Muscle layer of colon (tissue), 2 donors: Measurements from ENCODE around the gene CCDC81.

Experiments used
- H3K27ac ChIP-seq: one replicate; pipeline ENCODE4 v1.7.0; 2013; ENCODE audit warnings: low read depth, mild to moderate bottlenecking, low read length, moderate library complexity
- H3K27me3 ChIP-seq, 2 donors: one replicate each; pipeline ENCODE4 v1.7.0; 2013; ENCODE audit warnings: low read length in 2 of 2, mild to moderate bottlenecking in 2 of 2; ENCODE audit not compliant: insufficient read depth in 2 of 2, control insufficient read depth in 1 of 2
- H3K36me3 ChIP-seq: one replicate; pipeline ENCODE4 v1.7.0; 2013; ENCODE audit warnings: mild to moderate bottlenecking, low read length; ENCODE audit not compliant: insufficient read depth
- H3K4me1 ChIP-seq: one replicate; pipeline ENCODE4 v1.7.0; 2013; ENCODE audit warnings: mild to moderate bottlenecking, low read length; ENCODE audit not compliant: insufficient read depth
- H3K4me3 ChIP-seq, 2 donors: one replicate each; pipeline ENCODE4 v1.7.0; 2013; ENCODE audit warnings: low read length in 2 of 2, low read depth in 1 of 2, mild to moderate bottlenecking in 1 of 2, moderate library complexity in 1 of 2
- H3K9ac ChIP-seq: one replicate; pipeline ENCODE4 v1.7.0; 2013; ENCODE audit warnings: low read length
- H3K9me3 ChIP-seq: one replicate; pipeline ENCODE4 v1.7.0; 2013; ENCODE audit warnings: mild to moderate bottlenecking, low read length
- donor health status: abdominal sarcoma.
- donor health status: Adenocarcinoma of cecum.

Gene CCDC81

GRCh38 chr11:86370171-86370570 is 4.5 kb upstream of the CCDC81 start:
- H3K9me3 ChIP-seq: no peaks in the 10 kb centered on the region
- no peaks in the 10 kb centered on the region for H3K36me3 ChIP-seq
- no peaks in the 10 kb centered on the region for H3K4me1 ChIP-seq
- no peak overlapping the region for H3K27ac ChIP-seq
- no peak overlapping the region for H3K9ac ChIP-seq
- H3K4me3 ChIP-seq: no peak overlapping the region
- H3K27me3 ChIP-seq: no peaks in the 10 kb centered on the region

- Histone ChIP-seq H3K27ac (no peak overlapping the region), H3K36me3 (no peaks in the 10 kb centered on the region), H3K9ac (no peak overlapping the region), H3K4me3 (no peak overlapping the region), H3K4me1 (no peaks in the 10 kb centered on the region), H3K27me3 (no peaks in the 10 kb centered on the region), H3K9me3 (no peaks in the 10 kb centered on the region)
Observed at GRCh38 chr11:86370922-86371594, 3.6 kb upstream of the CCDC81 start.

GRCh38 chr11:86372041-86372440 is 2.6 kb upstream of the CCDC81 start:
- no peaks in the 10 kb centered on the region for H3K36me3 ChIP-seq
- no peaks in the 10 kb centered on the region for H3K27me3 ChIP-seq
- H3K9me3 ChIP-seq: no peaks in the 10 kb centered on the region
- no peak overlapping the region for H3K27ac ChIP-seq
- no peak overlapping the region for H3K4me3 ChIP-seq
- H3K4me1 ChIP-seq: no peaks in the 10 kb centered on the region
- H3K9ac ChIP-seq: no peak overlapping the region

- H3K4me3 ChIP-seq: no peak overlapping the region
- no peak overlapping the region for H3K27ac ChIP-seq
- no peaks in the 10 kb centered on the region for H3K27me3 ChIP-seq
- no peaks in the 10 kb centered on the region for H3K9me3 ChIP-seq
- H3K9ac ChIP-seq: no peak overlapping the region
- no peaks in the 10 kb centered on the region for H3K36me3 ChIP-seq
- H3K4me1 ChIP-seq: no peaks in the 10 kb centered on the region
Observed at GRCh38 chr11:86372586-86372985, 2.1 kb upstream of the CCDC81 start.

GRCh38 chr11:86374069-86374468 is 618 bp upstream of the CCDC81 start:
- Histone ChIP-seq H3K9me3 (no peaks in the 10 kb centered on the region), H3K36me3 (no peaks in the 10 kb centered on the region), H3K27ac (no peak overlapping the region), H3K4me1 (no peaks in the 10 kb centered on the region), H3K27me3 (no peaks in the 10 kb centered on the region), H3K9ac (no peak overlapping the region), H3K4me3 (no peak overlapping the region)

GRCh38 chr11:86377972-86378371 is 3.3 kb downstream of the CCDC81 start:
- H3K27ac ChIP-seq: no peak overlapping the region
- no peaks in the 10 kb centered on the region for H3K36me3 ChIP-seq
- H3K4me1 ChIP-seq: no peaks in the 10 kb centered on the region
- H3K9ac ChIP-seq: no peak overlapping the region
- no peaks in the 10 kb centered on the region for H3K27me3 ChIP-seq
- no peaks in the 10 kb centered on the region for H3K9me3 ChIP-seq
- H3K4me3 ChIP-seq: no peak overlapping the region

- Histone ChIP-seq H3K4me1 (no peaks in the 10 kb centered on the region), H3K27me3 (no peaks in the 10 kb centered on the region), H3K9ac (no peak overlapping the region), H3K4me3 (no peak overlapping the region), H3K27ac (no peak overlapping the region), H3K36me3 (no peaks in the 10 kb centered on the region), H3K9me3 (no peaks in the 10 kb centered on the region)
Observed at GRCh38 chr11:86380295-86381059, 5.8 kb downstream of the CCDC81 start.

- H3K9ac ChIP-seq: no peak overlapping the region
- no peaks in the 10 kb centered on the region for H3K36me3 ChIP-seq
- no peaks in the 10 kb centered on the region for H3K27me3 ChIP-seq
- H3K9me3 ChIP-seq: no peaks in the 10 kb centered on the region
- H3K4me1 ChIP-seq: no peaks in the 10 kb centered on the region
- H3K27ac ChIP-seq: no peak overlapping the region
- no peak overlapping the region for H3K4me3 ChIP-seq
Observed at GRCh38 chr11:86383041-86383955, 8.6 kb downstream of the CCDC81 start.

GRCh38 chr11:86386283-86386682 is 11.6 kb downstream of the CCDC81 start:
- Histone ChIP-seq H3K4me1 (no peaks in the 10 kb centered on the region), H3K27ac (no peak overlapping the region), H3K27me3 (no peaks in the 10 kb centered on the region), H3K9me3 (no peaks in the 10 kb centered on the region), H3K9ac (no peak overlapping the region), H3K4me3 (no peak overlapping the region), H3K36me3 (no peaks in the 10 kb centered on the region)

- Histone ChIP-seq H3K27ac (no peak overlapping the region), H3K9ac (no peak overlapping the region), H3K27me3 (no peaks in the 10 kb centered on the region), H3K9me3 (no peaks in the 10 kb centered on the region), H3K36me3 (no peaks in the 10 kb centered on the region), H3K4me3 (no peak overlapping the region), H3K4me1 (no peaks in the 10 kb centered on the region)
Observed at GRCh38 chr11:86386746-86387145, 12.1 kb downstream of the CCDC81 start.

GRCh38 chr11:86388198-86388597 is 13.5 kb downstream of the CCDC81 start:
- Histone ChIP-seq H3K27ac (no peak overlapping the region), H3K36me3 (no peaks in the 10 kb centered on the region), H3K9me3 (no peaks in the 10 kb centered on the region), H3K27me3 (no peaks in the 10 kb centered on the region), H3K4me3 (no peak overlapping the region), H3K4me1 (no peaks in the 10 kb centered on the region), H3K9ac (no peak overlapping the region)
